Measurements from ENCODE around the gene GARNL3. TPM values are rescaled to one million over a fixed set of nuclear protein-coding genes. Genes with fewer than 3 reads are reported as not detected.
A peak's percentile ranks its signal among the peaks of the same experiment; 100 is the strongest.

The GARNL3 gene
- total and polyA plus RNA-seq, 2 of the 13 experiments (the other 11 are each of a cell fraction or from before 2014, with no cell fraction given), result 3.9 to 11.0 TPM

GRCh38 chr9:127396808-127397645 lies 132.5 kb downstream of the GARNL3 start, which contains the start of gene SLC2A8 (continued):
- TF ChIP-seq STAT6 (CRISPR knock-in tag; IDR thresholded peaks at IDR 0.05; ENCODE audit: borderline replicate concordance) (no peak), ZEB1 (IDR thresholded peaks at IDR 0.05; ENCODE audit: insufficient replicate concordance, low read depth) (no peak), ZNF816 (CRISPR knock-in tag; IDR thresholded peaks at IDR 0.05; ENCODE audit: borderline replicate concordance) (no peak), NCOA5 (CRISPR knock-in tag; IDR thresholded peaks at IDR 0.05) (no peak), SMAD1 (CRISPR knock-in tag; IDR thresholded peaks at IDR 0.05; ENCODE audit: borderline replicate concordance, low read depth) (no peak), ZNF580 (CRISPR knock-in tag; IDR thresholded peaks at IDR 0.05; ENCODE audit: borderline replicate concordance, low read depth) (no peak), ZMYM2 (CRISPR knock-in tag; IDR thresholded peaks at IDR 0.05) (no peak), ZFP91 (CRISPR knock-in tag; IDR thresholded peaks at IDR 0.05; ENCODE audit: borderline replicate concordance) (no peak), ZBTB21 (CRISPR knock-in tag; IDR thresholded peaks at IDR 0.05) (no peak), ZNF343 (CRISPR knock-in tag; IDR thresholded peaks at IDR 0.05) (no peak), AHDC1 (CRISPR knock-in tag; IDR thresholded peaks at IDR 0.05; ENCODE audit: borderline replicate concordance) (no peak), CBX5 (CRISPR knock-in tag; IDR thresholded peaks at IDR 0.05; ENCODE audit: borderline replicate concordance) (no peak), ARID2 (CRISPR knock-in tag; IDR thresholded peaks at IDR 0.05; ENCODE audit: borderline replicate concordance) (no peak), ADNP (CRISPR knock-in tag; IDR thresholded peaks at IDR 0.05) (no peak), SRY (CRISPR knock-in tag; IDR thresholded peaks at IDR 0.05) (no peak), ZNF703 (CRISPR knock-in tag; IDR thresholded peaks at IDR 0.05; ENCODE audit: borderline replicate concordance) (no peak), ZBTB7A (CRISPR knock-in tag; IDR thresholded peaks at IDR 0.05) (no peak), ZSCAN25 (CRISPR knock-in tag; IDR thresholded peaks at IDR 0.05) (peak; percentile 55; the same call in 1 of the 2 replicates)
